Measurements from ENCODE around the gene PAXX. TPM values are rescaled to one million over a fixed set of nuclear protein-coding genes. Genes with fewer than 3 reads are reported as not detected.

Gene PAXX
- total RNA-seq, 1 experiment from 2014 or later = 27.8 TPM

DNA sequence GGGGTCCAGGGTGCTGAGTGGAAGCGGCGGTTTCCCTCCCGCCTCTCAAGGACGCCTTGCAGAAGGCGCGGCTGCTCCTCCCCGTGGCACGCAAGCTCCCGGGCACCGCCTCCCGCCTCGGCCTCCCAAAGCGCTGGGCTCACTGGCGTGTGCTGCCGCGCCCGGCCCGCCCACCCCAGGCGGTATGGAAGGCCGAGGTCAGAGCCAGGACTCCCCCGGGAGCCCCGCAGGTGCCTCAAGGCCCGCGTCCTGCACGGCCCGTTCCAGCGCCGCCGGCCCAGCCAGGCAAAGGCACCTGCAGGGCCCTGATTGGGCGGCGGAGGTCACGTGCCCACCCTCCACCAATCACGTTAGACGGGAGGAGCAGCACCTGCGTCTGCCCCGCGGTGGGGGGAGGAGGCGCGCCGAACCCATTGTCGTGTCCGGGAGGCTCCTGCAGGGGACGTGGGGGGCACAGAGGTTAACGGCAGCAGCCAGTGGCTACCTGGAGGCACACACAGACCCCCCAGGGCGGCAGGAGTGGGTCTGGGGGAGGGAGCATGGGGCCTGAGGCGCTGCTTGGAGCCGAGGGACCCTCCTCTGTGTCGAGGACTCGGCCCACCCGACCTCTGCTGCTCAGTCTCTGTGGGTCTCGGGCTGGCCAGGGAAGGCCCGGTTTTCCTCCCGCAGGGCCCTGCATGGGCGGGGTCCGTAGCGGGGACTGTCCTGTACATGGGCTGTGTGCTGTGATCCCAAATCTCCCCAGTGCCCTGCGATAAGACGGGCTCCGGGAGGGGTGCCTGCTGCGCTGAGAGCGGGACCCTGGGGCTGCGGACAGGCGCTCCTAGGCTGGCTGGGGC, 42.2 kb upstream of the PAXX start:
- Histone ChIP-seq H3K9me3 (replicated peaks) (no peaks in the 10 kb centered on the region), H3K27me3 (peaks cover 38% of the 10 kb centered on the region), H3K4me1 (no peaks in the 10 kb centered on the region), H3K4me3 (peak overlapping the region; percentile 55), H3K27ac (no peak overlapping the region), H3K36me3 (no peaks in the 10 kb centered on the region)
- peak; percentile 83 to 90 for DNase-seq

DNA sequence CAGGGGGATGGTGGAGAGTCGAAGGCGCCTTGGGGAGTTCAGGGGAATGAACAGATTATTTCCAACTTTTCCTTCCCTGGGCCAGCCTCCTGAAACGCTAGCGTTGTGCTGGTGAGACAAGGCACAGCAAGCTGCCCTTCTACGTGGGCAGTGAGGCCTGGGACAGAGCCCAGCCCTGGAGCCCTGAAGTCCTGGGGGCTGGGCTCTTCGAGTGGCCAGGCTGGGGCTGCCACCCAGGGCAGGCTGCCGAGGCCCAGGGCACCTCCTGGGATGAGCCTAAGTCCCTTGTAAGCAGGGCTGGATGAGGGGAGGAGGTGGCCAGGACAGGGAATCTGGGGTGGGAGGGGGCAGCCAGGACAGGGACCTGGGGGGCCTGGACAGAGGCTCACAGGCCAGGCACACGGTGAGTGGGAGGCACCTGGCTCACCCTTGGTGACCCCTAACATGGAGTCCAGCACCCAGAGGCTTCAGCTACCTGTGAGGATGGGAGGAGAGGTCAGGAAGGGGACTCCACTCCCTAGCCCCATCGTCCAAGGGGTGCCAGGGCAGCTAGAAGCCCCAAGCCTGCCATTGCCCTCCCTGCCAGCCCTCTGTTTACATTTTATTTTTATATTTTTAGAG, 41.5 kb upstream of the PAXX start:
- no peaks in the 10 kb centered on the region for H3K36me3 ChIP-seq
- peaks cover 41% of the 10 kb centered on the region for H3K27me3 ChIP-seq
- no peak overlapping the region for H3K27ac ChIP-seq
- no peaks in the 10 kb centered on the region for H3K9me3 ChIP-seq (replicated peaks)
- H3K4me3 ChIP-seq = no peak overlapping the region
- peak in 1 of 2 experiments; percentile 2 for DNase-seq
- no peaks in the 10 kb centered on the region for H3K4me1 ChIP-seq

GRCh38 chr9:136951541-136952320, 40.5 kb upstream of the PAXX start, which contains the start of gene LCN12:
LCN12 (plus strand) TSS chr9:136952273; CDS start chr9:136952328, 55 bp downstream.
- H3K27me3 ChIP-seq = peaks cover 41% of the 10 kb centered on the region
- peak in 1 of 2 experiments; percentile 7 for DNase-seq
- no peak within 1 kb of the TSS for H3K4me3 ChIP-seq
- no peaks in the 10 kb centered on the region for H3K36me3 ChIP-seq
- H3K4me1 ChIP-seq = no peaks in the 10 kb centered on the region
- H3K27ac ChIP-seq = no peak within 1 kb of the TSS
- no peaks in the 10 kb centered on the region for H3K9me3 ChIP-seq (replicated peaks)

DNA sequence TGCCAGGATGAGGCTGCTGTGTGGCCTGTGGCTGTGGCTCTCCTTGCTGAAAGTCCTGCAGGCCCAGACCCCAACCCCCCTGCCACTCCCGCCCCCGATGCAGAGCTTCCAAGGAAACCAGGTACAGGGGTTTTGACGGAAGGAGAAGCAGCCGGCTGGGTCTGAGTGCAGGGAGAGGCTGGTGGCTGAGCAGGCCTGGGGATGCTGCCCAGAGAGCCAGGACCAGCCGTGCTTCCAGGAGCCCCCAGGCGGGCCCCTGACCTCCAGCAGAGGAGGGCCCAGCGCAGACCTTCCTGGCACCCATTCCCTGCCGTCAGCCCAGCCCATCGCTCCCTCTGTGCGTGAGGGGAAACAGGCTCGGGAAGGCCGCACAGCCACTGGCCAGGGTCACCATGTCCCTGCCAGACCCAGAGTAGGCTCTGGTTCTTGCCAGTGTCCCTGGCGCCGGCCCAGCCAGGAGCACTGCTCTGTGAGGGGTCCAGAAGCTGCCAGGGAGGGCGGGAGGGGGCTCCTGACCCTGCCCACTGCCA, 39.8 kb upstream of the PAXX start:
- peak in 1 of 2 experiments; percentile 5 for DNase-seq
- H3K9me3 ChIP-seq (replicated peaks) = no peaks in the 10 kb centered on the region
- H3K27ac ChIP-seq = no peak overlapping the region
- H3K27me3 ChIP-seq = peaks cover 37% of the 10 kb centered on the region
- no peak overlapping the region for H3K4me3 ChIP-seq
- H3K4me1 ChIP-seq = no peaks in the 10 kb centered on the region
- no peaks in the 10 kb centered on the region for H3K36me3 ChIP-seq

- Histone ChIP-seq H3K9me3 (replicated peaks) (no peaks in the 10 kb centered on the region), H3K27ac (no peak overlapping the region), H3K4me1 (no peaks in the 10 kb centered on the region), H3K36me3 (no peaks in the 10 kb centered on the region), H3K27me3 (peaks cover 34% of the 10 kb centered on the region), H3K4me3 (no peak overlapping the region)
- DNase-seq = no peak
These were observed 39.1 kb upstream of the PAXX start for GRCh38 chr9:136952876-136953770.

GRCh38 chr9:136953771-136954269, 38.4 kb upstream of the PAXX start:
- no peaks in the 10 kb centered on the region for H3K36me3 ChIP-seq
- H3K4me3 ChIP-seq = no peak overlapping the region
- H3K27ac ChIP-seq = no peak overlapping the region
- no peaks in the 10 kb centered on the region for H3K9me3 ChIP-seq (replicated peaks)
- peak in 1 of 2 experiments; percentile 6 for DNase-seq
- peaks cover 37% of the 10 kb centered on the region for H3K27me3 ChIP-seq
- H3K4me1 ChIP-seq = no peaks in the 10 kb centered on the region

- Histone ChIP-seq H3K27ac (no peak overlapping the region), H3K27me3 (peaks cover 44% of the 10 kb centered on the region), H3K4me1 (no peaks in the 10 kb centered on the region), H3K36me3 (no peaks in the 10 kb centered on the region), H3K9me3 (replicated peaks) (no peaks in the 10 kb centered on the region), H3K4me3 (no peak overlapping the region)
- DNase-seq = no peak
These were observed 37.7 kb upstream of the PAXX start for GRCh38 chr9:136954270-136955083.

- no peak overlapping the region for H3K4me3 ChIP-seq
- DNase-seq = no peak
- H3K4me1 ChIP-seq = no peaks in the 10 kb centered on the region
- no peaks in the 10 kb centered on the region for H3K9me3 ChIP-seq (replicated peaks)
- H3K27ac ChIP-seq = no peak overlapping the region
- H3K27me3 ChIP-seq = peaks cover 50% of the 10 kb centered on the region
- H3K36me3 ChIP-seq = no peaks in the 10 kb centered on the region
These were observed 36.9 kb upstream of the PAXX start for GRCh38 chr9:136955202-136955942.

DNA sequence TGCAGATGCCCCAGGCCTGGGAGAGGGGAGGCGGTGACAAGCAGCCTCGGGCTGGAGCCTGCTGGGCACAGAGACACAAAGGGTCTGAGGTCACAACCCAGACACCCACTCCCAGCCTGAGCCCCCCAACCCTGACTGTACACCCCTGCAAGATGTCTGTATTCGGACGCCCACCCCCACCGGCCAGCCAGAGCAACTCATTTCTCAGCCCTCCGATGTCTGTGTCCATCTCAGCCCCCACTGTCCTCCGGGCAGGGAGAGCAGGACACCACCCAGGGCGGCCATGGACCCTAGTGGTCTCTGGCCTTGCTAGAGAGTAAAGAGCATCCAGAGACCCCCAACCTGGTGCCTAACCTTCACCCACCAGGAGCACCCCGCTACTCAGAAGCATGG, 36.3 kb upstream of the PAXX start:
- Histone ChIP-seq H3K27me3 (peaks cover 49% of the 10 kb centered on the region), H3K27ac (no peak overlapping the region), H3K9me3 (replicated peaks) (no peaks in the 10 kb centered on the region), H3K4me3 (no peak overlapping the region), H3K4me1 (no peaks in the 10 kb centered on the region), H3K36me3 (no peaks in the 10 kb centered on the region)
- DNase-seq = no peak

DNA sequence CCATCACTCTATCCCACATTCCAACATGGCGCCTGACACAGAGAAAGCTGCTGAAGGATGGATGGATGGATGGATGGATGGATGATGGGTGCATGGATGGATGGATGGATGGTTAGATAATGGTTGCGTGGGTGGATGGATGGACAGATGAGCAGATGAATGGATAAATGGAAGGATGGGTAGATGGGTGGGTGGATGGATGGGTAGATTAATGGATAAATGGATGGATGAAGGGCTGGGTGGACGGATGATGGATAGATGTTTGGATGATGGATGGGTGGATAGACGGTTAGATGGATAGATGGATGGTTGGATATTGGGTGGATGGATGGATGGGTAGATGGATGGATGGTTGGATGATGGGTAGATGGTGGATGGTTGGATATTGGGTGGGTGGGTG, 35.6 kb upstream of the PAXX start:
- no peak for DNase-seq
- Histone ChIP-seq H3K27ac (no peak overlapping the region), H3K27me3 (peaks cover 48% of the 10 kb centered on the region), H3K4me3 (no peak overlapping the region), H3K9me3 (replicated peaks) (no peaks in the 10 kb centered on the region), H3K4me1 (no peaks in the 10 kb centered on the region), H3K36me3 (no peaks in the 10 kb centered on the region)

GRCh38 chr9:136957461-136957860, 34.8 kb upstream of the PAXX start:
- peaks cover 47% of the 10 kb centered on the region for H3K27me3 ChIP-seq
- H3K36me3 ChIP-seq = no peaks in the 10 kb centered on the region
- H3K27ac ChIP-seq = no peak overlapping the region
- DNase-seq = no peak
- H3K4me3 ChIP-seq = no peak overlapping the region
- H3K4me1 ChIP-seq = no peaks in the 10 kb centered on the region
- H3K9me3 ChIP-seq (replicated peaks) = no peaks in the 10 kb centered on the region

- no peaks in the 10 kb centered on the region for H3K36me3 ChIP-seq
- H3K4me3 ChIP-seq = no peak overlapping the region
- DNase-seq = no peak
These were observed 34.3 kb upstream of the PAXX start for GRCh38 chr9:136957901-136958300.

More at GRCh38 chr9:136957901-136958300, 34.3 kb upstream of the PAXX start:
- no peak overlapping the region for H3K27ac ChIP-seq
- H3K4me1 ChIP-seq = peaks cover 1% of the 10 kb centered on the region; the same call in 1 of the 2 replicates
- peaks cover 47% of the 10 kb centered on the region for H3K27me3 ChIP-seq
- no peaks in the 10 kb centered on the region for H3K9me3 ChIP-seq (replicated peaks)

All from SJCRH30 (cell line).